Right lung (tissue), 5 donors: ENCODE results near the gene SF3B3. TPM values are rescaled to one million over a fixed set of nuclear protein-coding genes. Genes with fewer than 3 reads are reported as not detected.
"Not testable (repeated sequence)": the region's sequence is repeated elsewhere in the genome, so short reads cannot be mapped to it uniquely, and the experiment has no call there.

Experiments used
- DNase-seq, 2 donors: peaks; one replicate each; pipeline ENCODE4 v3.0.0-alpha.2; 2013
- polyA plus RNA-seq, 5 donors: library from polyadenylated mRNA; unstranded; fragments of 120-200 nt; gene quantifications; one replicate each; pipeline versions ENCODE4 v1.2.1 to v1.2.3, GENCODE V29; 2013; ENCODE audit warnings: inconsistent platforms in 1 of 5, low replicate concordance in 1 of 5; ENCODE audit not compliant: insufficient read length in 5 of 5, insufficient read depth in 1 of 5

Gene SF3B3
- polyA plus RNA-seq, 5 donors, result 334 to 387 (median 366) TPM

- no peak for DNase-seq
Measured at GRCh38 chr16:70611785-70612303, 88.2 kb downstream of the SF3B3 start.

GRCh38 chr16:70612931-70613330, 89.3 kb downstream of the SF3B3 start:
- no peak for DNase-seq

GRCh38 chr16:70614208-70614951, 90.8 kb downstream of the SF3B3 start:
- no peak for DNase-seq

- no peak for DNase-seq
Measured at GRCh38 chr16:70615945-70616344, 92.3 kb downstream of the SF3B3 start.

GRCh38 chr16:70621864-70622263, 98.2 kb downstream of the SF3B3 start:
- DNase-seq, result not testable (repeated sequence)

Other genes with a start within 250 kb of the SF3B3 start
- 10 to 100 TPM; 60.4 to 78.3 (median 69.5) TPM for gene AARS1, start 234.3 kb upstream of the SF3B3 start, polyA plus RNA-seq
- 10 to 100 TPM; 34.2 to 39.0 (median 35.7) TPM for gene DDX19B, start 224.6 kb upstream of the SF3B3 start, polyA plus RNA-seq
- gene DDX19A, start 176.9 kb upstream of the SF3B3 start, polyA plus RNA-seq, result 10 to 100 TPM; 41.3 to 54.7 (median 49.3) TPM
- 10 to 100 TPM; 26.3 to 48.1 (median 29.1) TPM for gene ST3GAL2, start 84.7 kb upstream of the SF3B3 start, polyA plus RNA-seq
- gene FCSK, start 69.2 kb upstream of the SF3B3 start, polyA plus RNA-seq, result 10 to 100 TPM in 4 of 5 donors, 1 to 10 TPM in 1; 9.4 to 14.4 (median 13.4) TPM
- 10 to 100 TPM; 52.4 to 64.5 (median 58.5) TPM for gene COG4, start 262 bp upstream of the SF3B3 start, polyA plus RNA-seq
- gene IL34, start 122.7 kb downstream of the SF3B3 start, polyA plus RNA-seq, result under 1 TPM; 0.18 to 0.63 (median 0.45) TPM
- 100 to 1,000 TPM in 2 of 5 donors, 10 to 100 TPM in 3; 65.1 to 126 (median 94.6) TPM for gene MTSS2, start 162.2 kb downstream of the SF3B3 start, polyA plus RNA-seq